Right lobe of liver (tissue), 6 donors: Measurements from ENCODE around the gene SYNE1. TPM values are rescaled to one million over a fixed set of nuclear protein-coding genes. Genes with fewer than 3 reads are reported as not detected.
"Not testable (repeated sequence)": the region's sequence is repeated elsewhere in the genome, so short reads cannot be mapped to it uniquely, and the experiment has no call there.

Source experiments
- ATAC-seq, 4 donors: fragments of 200-7000 bp; cut with Tn5 transposase; one replicate each; pipeline ENCODE4 v1.9.1; 2020; ENCODE audit warnings: mild to moderate bottlenecking in 4 of 4, moderate library complexity in 4 of 4
- DNase-seq, 3 donors: peaks; one replicate each; pipeline ENCODE4 v3.0.0-alpha.2; 2020
- H3K27ac ChIP-seq, 3 donors: fragments of 200-600 bp; one replicate each; pipeline ENCODE4 v1.8.0; 2022
- H3K27me3 ChIP-seq, 2 donors: fragments of 200-600 bp; one replicate each; pipeline ENCODE4 v1.8.0; 2022
- H3K36me3 ChIP-seq, 4 donors: fragments of 200-600 bp; sonication (generic) in 1 of 4; one replicate each; pipeline versions ENCODE4 v1.5.1 to v1.8.0; 2017 to 2022; ENCODE audit warnings: control low read depth in 1 of 4
- H3K4me1 ChIP-seq, 4 donors: fragments of 200-600 bp; sonication (generic) in 1 of 4; one replicate each; pipeline versions ENCODE4 v1.5.1 to v1.8.0; 2017 to 2022; ENCODE audit warnings: control low read depth in 1 of 4
- H3K4me3 ChIP-seq, 3 donors: fragments of 200-600 bp; one replicate each; pipeline ENCODE4 v1.8.0; 2022
- H3K9me3 ChIP-seq, 4 donors: fragments of 200-600 bp; sonication (generic) in 1 of 4; one replicate each; pipeline versions ENCODE4 v1.5.1 to v1.8.0; 2017 to 2022; ENCODE audit warnings: control low read depth in 1 of 4
- POLR2A ChIP-seq: fragments of 450-650 bp; IDR thresholded peaks from one replicate; pipeline ENCODE4 v1.6.1; 2017; ENCODE audit warnings: antibody characterized with exemption, mild to moderate bottlenecking
- WGBS: methylation state at CpG from one replicate; pipeline ENCODE4 v1.1.6; 2018; ENCODE audit warnings: low coverage, low lambda C conversion rate; ENCODE audit not compliant: insufficient coverage; ENCODE audit errors: missing lambda C conversion rate; 5-methylcytosine and 5-hydroxymethylcytosine counted together
- intact Hi-C, 2 donors: fragments of 100-400 bp; cut with DNase I; formaldehyde crosslinking; loops; one replicate each; pipeline versions ENCODE4 v1.11.2 to v1.14.1; 2022
- long read RNA-seq: library from polyadenylated mRNA; unstranded; transcript quantifications from one replicate; pipeline ENCODE4 v2.0.0, GENCODE V29; 2019
- total RNA-seq, 6 experiments: library from RNA; depleted of rRNA in 2 of 6; stranded (reverse); fragments of >200 nt in 2 of 6; fragmentation: NEBNext Ultra II Directional in 3 of 6; extraction: Animal tissue kit (Norgen Biotek cat#: 25700) in 3 of 6; gene quantifications; one replicate each; pipeline versions ENCODE4 v1.1.0 to v1.2.4, GENCODE V29; 2016 to 2023
- TF ChIP-seq, protein P1 (sequence below), 4 donors: fragments of 200-600 bp in 3 of 4; fragments of 450-650 bp in 1 of 4; IDR thresholded peaks; one replicate each; pipeline versions ENCODE4 v1.5.1 to v1.8.0; 2016 to 2022; ENCODE audit warnings: antibody characterized with exemption in 4 of 4, mild to moderate bottlenecking in 2 of 4
- donor health status: DM: no; HTN: yes; CAD: no.
- donor health status: DM: no; HTN: no; CAD: no.
- donor health status: DM: no; HTN: no; CAD: no.
- donor health status: DM: no; HTN: yes; CAD: no.
- donor health status: DM: no; HTN: yes; CAD: no.

Gene SYNE1, protein sequence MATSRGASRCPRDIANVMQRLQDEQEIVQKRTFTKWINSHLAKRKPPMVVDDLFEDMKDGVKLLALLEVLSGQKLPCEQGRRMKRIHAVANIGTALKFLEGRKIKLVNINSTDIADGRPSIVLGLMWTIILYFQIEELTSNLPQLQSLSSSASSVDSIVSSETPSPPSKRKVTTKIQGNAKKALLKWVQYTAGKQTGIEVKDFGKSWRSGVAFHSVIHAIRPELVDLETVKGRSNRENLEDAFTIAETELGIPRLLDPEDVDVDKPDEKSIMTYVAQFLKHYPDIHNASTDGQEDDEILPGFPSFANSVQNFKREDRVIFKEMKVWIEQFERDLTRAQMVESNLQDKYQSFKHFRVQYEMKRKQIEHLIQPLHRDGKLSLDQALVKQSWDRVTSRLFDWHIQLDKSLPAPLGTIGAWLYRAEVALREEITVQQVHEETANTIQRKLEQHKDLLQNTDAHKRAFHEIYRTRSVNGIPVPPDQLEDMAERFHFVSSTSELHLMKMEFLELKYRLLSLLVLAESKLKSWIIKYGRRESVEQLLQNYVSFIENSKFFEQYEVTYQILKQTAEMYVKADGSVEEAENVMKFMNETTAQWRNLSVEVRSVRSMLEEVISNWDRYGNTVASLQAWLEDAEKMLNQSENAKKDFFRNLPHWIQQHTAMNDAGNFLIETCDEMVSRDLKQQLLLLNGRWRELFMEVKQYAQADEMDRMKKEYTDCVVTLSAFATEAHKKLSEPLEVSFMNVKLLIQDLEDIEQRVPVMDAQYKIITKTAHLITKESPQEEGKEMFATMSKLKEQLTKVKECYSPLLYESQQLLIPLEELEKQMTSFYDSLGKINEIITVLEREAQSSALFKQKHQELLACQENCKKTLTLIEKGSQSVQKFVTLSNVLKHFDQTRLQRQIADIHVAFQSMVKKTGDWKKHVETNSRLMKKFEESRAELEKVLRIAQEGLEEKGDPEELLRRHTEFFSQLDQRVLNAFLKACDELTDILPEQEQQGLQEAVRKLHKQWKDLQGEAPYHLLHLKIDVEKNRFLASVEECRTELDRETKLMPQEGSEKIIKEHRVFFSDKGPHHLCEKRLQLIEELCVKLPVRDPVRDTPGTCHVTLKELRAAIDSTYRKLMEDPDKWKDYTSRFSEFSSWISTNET (N-terminal part only)
- total RNA-seq, result 10 to 100 TPM; 22.8 to 43.2 (median 25.0) TPM
- long read RNA-seq, partial matches to known transcripts, result 0 of 1 reads
- long read RNA-seq, other reads (novel, unspliced or antisense), result 1 of 1 reads

DNA sequence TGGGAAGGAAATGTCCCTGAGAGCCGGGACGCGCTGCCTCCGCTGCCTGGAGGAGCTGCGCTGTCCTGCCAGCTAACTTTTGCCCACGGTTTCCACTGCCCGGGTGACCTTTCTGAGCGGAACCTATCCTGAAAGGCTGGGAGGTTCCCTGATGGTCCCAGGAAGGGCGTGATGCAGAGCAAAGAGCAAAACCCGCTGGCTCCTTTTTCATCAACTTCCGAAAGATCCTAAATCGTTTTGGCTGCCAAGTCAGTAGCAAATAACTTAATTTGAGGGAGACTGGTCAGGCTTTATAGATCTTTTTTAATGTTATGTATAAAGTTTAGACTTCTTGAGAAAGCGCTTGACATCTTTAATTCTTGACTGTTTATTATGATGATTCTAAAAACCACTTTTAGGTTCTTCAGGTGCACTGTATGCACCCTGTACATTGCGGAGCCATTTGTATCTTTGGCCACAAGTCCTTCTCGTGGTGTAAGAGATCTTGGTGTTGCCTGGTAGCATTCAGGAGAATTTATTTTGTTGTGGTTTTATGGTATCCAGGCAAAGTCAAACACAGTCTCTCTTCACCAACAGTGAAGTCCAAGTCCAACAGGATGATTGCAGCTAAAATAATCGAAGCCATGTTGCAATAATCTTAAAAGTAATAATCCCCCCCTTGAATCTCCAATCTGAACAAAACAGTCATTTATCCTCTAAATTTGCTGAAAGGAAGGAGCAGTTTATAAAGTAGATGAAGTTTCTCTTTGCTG is at the start of gene SYNE1:
Gene SYNE1 (minus strand): TSS at position 67 of the 752 bp plus-strand sequence. CDS start 9,031 bp downstream, outside the sequence.
- peak; percentile 5 to 26 (median 16) for ATAC-seq
- H3K27ac ChIP-seq, result peak within 1 kb of the TSS in 2 of 3 donors; percentile 33 to 44
- intact Hi-C loops, result no loop called here

DNA sequence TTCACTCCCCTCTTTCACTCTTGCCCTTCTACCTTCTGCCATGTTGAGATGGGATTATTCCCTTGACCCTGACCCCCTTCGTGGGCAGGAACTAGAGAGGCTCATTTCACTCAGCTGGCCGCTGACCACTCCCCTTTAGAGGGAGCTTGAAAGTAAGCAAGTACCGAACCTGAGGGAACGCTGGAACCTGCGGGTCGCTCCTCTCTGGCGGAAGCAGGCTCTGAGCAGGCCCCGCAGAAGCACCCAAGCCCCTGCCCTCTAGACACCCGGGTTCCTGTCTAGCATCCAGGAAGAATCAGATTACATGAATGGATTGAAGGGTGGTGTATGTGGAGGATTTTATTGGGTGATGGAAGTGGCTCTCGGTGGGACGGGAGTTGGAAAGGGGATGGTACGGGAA is 48.7 kb upstream of the SYNE1 start:
- H3K27me3 ChIP-seq, result no peaks in the 10 kb centered on the region
- intact Hi-C loops, result no loop called here
- H3K27ac ChIP-seq, result no peak overlapping the region
- no peak overlapping the region for H3K4me3 ChIP-seq
- TF ChIP-seq POLR2A, result no peak
- TF ChIP-seq, protein P1, sequence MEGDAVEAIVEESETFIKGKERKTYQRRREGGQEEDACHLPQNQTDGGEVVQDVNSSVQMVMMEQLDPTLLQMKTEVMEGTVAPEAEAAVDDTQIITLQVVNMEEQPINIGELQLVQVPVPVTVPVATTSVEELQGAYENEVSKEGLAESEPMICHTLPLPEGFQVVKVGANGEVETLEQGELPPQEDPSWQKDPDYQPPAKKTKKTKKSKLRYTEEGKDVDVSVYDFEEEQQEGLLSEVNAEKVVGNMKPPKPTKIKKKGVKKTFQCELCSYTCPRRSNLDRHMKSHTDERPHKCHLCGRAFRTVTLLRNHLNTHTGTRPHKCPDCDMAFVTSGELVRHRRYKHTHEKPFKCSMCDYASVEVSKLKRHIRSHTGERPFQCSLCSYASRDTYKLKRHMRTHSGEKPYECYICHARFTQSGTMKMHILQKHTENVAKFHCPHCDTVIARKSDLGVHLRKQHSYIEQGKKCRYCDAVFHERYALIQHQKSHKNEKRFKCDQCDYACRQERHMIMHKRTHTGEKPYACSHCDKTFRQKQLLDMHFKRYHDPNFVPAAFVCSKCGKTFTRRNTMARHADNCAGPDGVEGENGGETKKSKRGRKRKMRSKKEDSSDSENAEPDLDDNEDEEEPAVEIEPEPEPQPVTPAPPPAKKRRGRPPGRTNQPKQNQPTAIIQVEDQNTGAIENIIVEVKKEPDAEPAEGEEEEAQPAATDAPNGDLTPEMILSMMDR (IDR thresholded peaks at IDR 0.05), result no peak
- ATAC-seq (no peak), DNase-seq (no peak)
- H3K9me3 ChIP-seq, result no peaks in the 10 kb centered on the region
- WGBS, result 77% methylated on average over 11 of the region's 12 CpGs
- H3K4me1 ChIP-seq, result no peaks in the 10 kb centered on the region
- H3K36me3 ChIP-seq, result no peaks in the 10 kb centered on the region

More for the DNA sequence above, at the start of gene SYNE1:
- WGBS, result 40% methylated on average over 7 of the region's 16 CpGs
- Histone ChIP-seq H3K4me1 (peaks cover 0 to 12% (median 0%) of the 10 kb centered on the region in 4 donors), H3K27me3 (peaks cover 0 to 8% of the 10 kb centered on the region in 2 donors), H3K9me3 (no peaks in the 10 kb centered on the region), H3K36me3 (no peaks in the 10 kb centered on the region), H3K4me3 (peak within 1 kb of the TSS; percentile 43 to 48 (median 43))
- no peak for DNase-seq
- TF ChIP-seq, protein P1 (IDR thresholded peaks at IDR 0.05), result no peak
- no peak for TF ChIP-seq POLR2A

DNA sequence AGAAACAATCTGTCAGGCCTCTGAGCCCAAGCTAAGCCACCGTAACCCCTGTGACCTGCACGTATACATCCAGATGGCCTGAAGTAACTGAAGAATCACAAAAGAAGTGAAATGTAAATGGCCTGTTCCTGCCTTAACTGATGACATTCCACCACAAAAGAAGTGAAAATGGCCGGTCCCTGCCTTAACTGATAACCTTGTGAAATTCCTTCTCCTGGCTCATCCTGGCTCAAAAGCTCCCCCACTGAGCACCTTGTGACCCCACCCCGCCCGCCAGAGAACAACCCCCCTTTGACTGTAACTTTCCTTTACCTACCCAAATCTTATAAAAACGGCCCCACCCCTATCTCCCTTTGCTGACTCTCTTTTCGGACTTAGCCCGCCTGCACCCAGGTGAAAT is 45.8 kb upstream of the SYNE1 start:
- H3K4me1 ChIP-seq, H3K27ac ChIP-seq, H3K27me3 ChIP-seq, ATAC-seq, H3K9me3 ChIP-seq, H3K4me3 ChIP-seq, intact Hi-C loops, H3K36me3 ChIP-seq, DNase-seq: not testable (repeated sequence)
- 26% methylated on average over 8 of the region's 8 CpGs for WGBS

DNA sequence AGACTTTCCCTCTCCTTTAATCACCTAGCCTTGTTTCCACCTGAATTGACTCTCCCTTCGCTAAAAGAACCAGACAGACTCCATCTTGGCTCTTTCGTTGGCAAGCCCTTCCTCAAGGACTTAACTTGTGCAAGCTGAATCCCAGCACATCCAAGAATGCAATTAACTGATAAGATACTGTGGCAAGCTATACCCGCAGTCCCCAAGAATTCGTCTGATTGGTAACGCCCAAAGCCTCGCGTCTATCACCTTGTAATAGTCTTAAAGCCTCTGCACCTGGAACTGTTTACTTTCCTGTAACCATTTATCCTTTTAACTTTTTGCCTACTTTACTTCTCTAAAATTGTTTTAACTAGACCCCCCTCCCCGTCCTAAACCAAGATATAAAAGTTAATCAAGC is 45.0 kb upstream of the SYNE1 start:
- Histone ChIP-seq H3K4me3 (no peak overlapping the region), H3K36me3 (no peaks in the 10 kb centered on the region), H3K4me1 (no peaks in the 10 kb centered on the region), H3K27me3 (no peaks in the 10 kb centered on the region), H3K27ac (no peak overlapping the region), H3K9me3 (no peaks in the 10 kb centered on the region)
- DNase-seq (no peak), ATAC-seq (no peak)
- TF ChIP-seq POLR2A, result no peak
- intact Hi-C loops, result no loop called here
- 20% methylated on average over 8 of the region's 8 CpGs for WGBS
